ENCODE results near the gene AS3MT.
"Not testable (repeated sequence)": the region's sequence is repeated elsewhere in the genome, so short reads cannot be mapped to it uniquely, and the experiment has no call there.

Gene AS3MT

GRCh38 chr10:102841827-102842345, 27.4 kb upstream of the AS3MT start:
- no peak overlapping the region for H3K4me3 ChIP-seq (ENCODE audit: low read length)
- H3K36me3 ChIP-seq (replicated peaks; ENCODE audit: insufficient read depth, low read length) = no peaks in the 10 kb centered on the region
- H3K79me2 ChIP-seq (ENCODE audit: low read length) = no peaks in the 10 kb centered on the region
- no peak overlapping the region for H3K9ac ChIP-seq (ENCODE audit: low read length)
- H4K20me1 ChIP-seq (ENCODE audit: insufficient read depth, low read length) = no peaks in the 10 kb centered on the region
- H3K9me2 ChIP-seq (replicated peaks; ENCODE audit: insufficient read depth, low read length) = no peaks in the 10 kb centered on the region
- H2AFZ ChIP-seq (ENCODE audit: low read length) = no peak overlapping the region
- H3F3A ChIP-seq (ENCODE audit: insufficient read depth, low read length) = no peaks in the 10 kb centered on the region
- no peak overlapping the region for H3K27ac ChIP-seq (ENCODE audit: low read length)
- no peak for DNase-seq
- H3K4me2 ChIP-seq (ENCODE audit: low read depth, low read length) = no peak overlapping the region
- H3K27me3 ChIP-seq (replicated peaks; ENCODE audit: insufficient read depth, low read length) = no peaks in the 10 kb centered on the region
- H3K4me1 ChIP-seq (ENCODE audit: low read length) = no peaks in the 10 kb centered on the region
- no peaks in the 10 kb centered on the region for H3K9me3 ChIP-seq (replicated peaks; ENCODE audit: insufficient read depth, low read length)
- TF ChIP-seq EZH2 (optimal IDR thresholded peaks at IDR 0.05; ENCODE audit: low read depth, low read length) = no peak
- TF ChIP-seq EZH2phosphoT487 (IDR thresholded peaks at IDR 0.05; ENCODE audit: low read length) = no peak
- no peak for TF ChIP-seq CTCF (IDR thresholded peaks at IDR 0.05; ENCODE audit: low read length)

DNA sequence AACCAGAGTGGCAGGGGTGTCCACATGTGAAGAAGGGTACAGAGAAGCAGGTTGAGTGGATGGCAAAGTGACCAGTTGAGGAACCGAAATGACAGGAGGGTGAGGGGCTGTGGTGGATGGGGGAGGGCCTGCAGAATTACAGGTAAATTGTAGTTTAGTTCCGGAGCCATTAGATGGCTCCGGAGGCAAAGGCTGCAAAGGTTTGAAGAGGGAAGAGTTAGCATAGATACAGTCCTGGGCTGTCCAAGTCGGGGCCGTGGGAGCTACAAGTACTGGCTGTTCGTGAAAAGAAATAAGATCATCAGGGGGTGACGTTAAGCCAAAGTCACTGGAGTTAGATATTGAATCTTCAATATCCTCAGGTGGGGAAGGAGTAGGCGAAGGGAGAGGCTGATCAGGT, 26.1 kb upstream of the AS3MT start:
- not testable (repeated sequence) for H2AFZ ChIP-seq (ENCODE audit: low read length); H3K4me3 ChIP-seq (ENCODE audit: low read length); H3K9me2 ChIP-seq (replicated peaks; ENCODE audit: insufficient read depth, low read length); DNase-seq; H3K4me1 ChIP-seq (ENCODE audit: low read length); H3K4me2 ChIP-seq (ENCODE audit: low read depth, low read length); H3K79me2 ChIP-seq (ENCODE audit: low read length); H4K20me1 ChIP-seq (ENCODE audit: insufficient read depth, low read length); H3K9ac ChIP-seq (ENCODE audit: low read length); H3F3A ChIP-seq (ENCODE audit: insufficient read depth, low read length); H3K27ac ChIP-seq (ENCODE audit: low read length); H3K9me3 ChIP-seq (replicated peaks; ENCODE audit: insufficient read depth, low read length); H3K27me3 ChIP-seq (replicated peaks; ENCODE audit: insufficient read depth, low read length); H3K36me3 ChIP-seq (replicated peaks; ENCODE audit: insufficient read depth, low read length)

DNA sequence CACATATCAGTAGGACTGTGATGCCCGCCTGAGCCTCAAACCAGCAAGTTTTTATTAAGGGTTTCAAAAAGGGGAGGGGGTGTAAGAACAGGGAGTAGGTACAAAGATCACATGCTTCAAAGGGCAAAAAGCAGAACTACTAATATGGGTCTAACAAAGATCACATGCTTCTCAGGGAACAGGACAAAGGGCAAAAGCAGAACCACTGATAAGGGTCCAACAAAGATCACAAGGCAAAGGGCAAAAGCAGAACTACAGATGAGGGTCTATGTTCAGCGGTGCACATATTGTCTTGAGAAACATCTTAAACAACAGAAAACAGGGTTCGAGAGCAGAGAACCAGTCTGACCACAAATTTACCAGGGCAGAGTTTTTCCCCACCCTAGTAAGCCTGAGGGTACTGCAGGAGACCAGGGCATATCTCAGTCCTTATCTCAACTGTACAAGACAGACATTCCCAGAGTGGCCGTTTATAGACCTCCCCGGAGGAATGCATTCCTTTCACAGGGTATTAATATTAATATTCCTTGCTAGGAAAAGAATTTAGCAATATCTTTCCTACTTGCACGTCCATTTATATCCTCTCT, 25.0 kb upstream of the AS3MT start:
- H3K79me2 ChIP-seq (ENCODE audit: low read length); H3K9ac ChIP-seq (ENCODE audit: low read length); H3F3A ChIP-seq (ENCODE audit: insufficient read depth, low read length); H3K36me3 ChIP-seq (replicated peaks; ENCODE audit: insufficient read depth, low read length); DNase-seq; H4K20me1 ChIP-seq (ENCODE audit: insufficient read depth, low read length); H3K9me2 ChIP-seq (replicated peaks; ENCODE audit: insufficient read depth, low read length); H3K27ac ChIP-seq (ENCODE audit: low read length); H3K9me3 ChIP-seq (replicated peaks; ENCODE audit: insufficient read depth, low read length); H3K27me3 ChIP-seq (replicated peaks; ENCODE audit: insufficient read depth, low read length); H3K4me1 ChIP-seq (ENCODE audit: low read length); H3K4me2 ChIP-seq (ENCODE audit: low read depth, low read length); H2AFZ ChIP-seq (ENCODE audit: low read length); H3K4me3 ChIP-seq (ENCODE audit: low read length): not testable (repeated sequence)

- Histone ChIP-seq H3K9me2 (replicated peaks; ENCODE audit: insufficient read depth, low read length) (no peaks in the 10 kb centered on the region), H3K4me3 (ENCODE audit: low read length) (no peak overlapping the region), H3K9me3 (replicated peaks; ENCODE audit: insufficient read depth, low read length) (no peaks in the 10 kb centered on the region), H3K27ac (ENCODE audit: low read length) (no peak overlapping the region), H3F3A (ENCODE audit: insufficient read depth, low read length) (no peaks in the 10 kb centered on the region), H3K27me3 (replicated peaks; ENCODE audit: insufficient read depth, low read length) (no peaks in the 10 kb centered on the region), H3K4me2 (ENCODE audit: low read depth, low read length) (no peak overlapping the region), H3K4me1 (ENCODE audit: low read length) (no peaks in the 10 kb centered on the region), H2AFZ (ENCODE audit: low read length) (no peak overlapping the region), H3K9ac (ENCODE audit: low read length) (no peak overlapping the region), H4K20me1 (ENCODE audit: insufficient read depth, low read length) (no peaks in the 10 kb centered on the region), H3K36me3 (replicated peaks; ENCODE audit: insufficient read depth, low read length) (no peaks in the 10 kb centered on the region), H3K79me2 (ENCODE audit: low read length) (no peaks in the 10 kb centered on the region)
- DNase-seq = no peak
- TF ChIP-seq CTCF (IDR thresholded peaks at IDR 0.05; ENCODE audit: low read length) (no peak), EZH2 (optimal IDR thresholded peaks at IDR 0.05; ENCODE audit: low read depth, low read length) (no peak), EZH2phosphoT487 (IDR thresholded peaks at IDR 0.05; ENCODE audit: low read length) (no peak)
Measured at GRCh38 chr10:102845352-102845902, 23.8 kb upstream of the AS3MT start.

Data from MM.1S (cell line).